ENCODE results near the gene PTPRN2. TPM values are rescaled to one million over a fixed set of nuclear protein-coding genes. Genes with fewer than 3 reads are reported as not detected.

PTPRN2 gene
- total RNA-seq, 1 experiment from 2014 or later = 1.1 TPM

DNA sequence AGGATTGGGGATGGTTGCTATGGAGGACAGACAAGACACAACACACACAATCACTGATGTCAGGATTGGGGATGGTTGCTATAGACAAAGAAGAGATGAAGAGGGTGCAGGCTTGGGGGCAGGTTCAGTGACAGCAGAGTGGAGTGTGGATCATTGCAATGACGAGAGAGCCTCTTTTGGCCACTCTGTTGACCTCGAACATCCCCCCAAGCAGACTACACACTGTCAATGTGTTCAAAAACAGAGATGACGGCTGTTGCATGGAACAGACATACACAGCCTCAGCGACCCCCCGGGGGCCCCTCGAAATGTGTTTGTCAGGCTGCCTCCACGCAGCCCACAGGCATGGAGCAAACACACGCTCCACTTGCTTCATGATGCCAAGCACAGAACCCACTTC is 133.0 kb downstream of the PTPRN2 start:
- H3K36me3 ChIP-seq (ENCODE audit: control insufficient read depth, insufficient read depth, low read length) = no peaks in the 10 kb centered on the region
- no TSS peak for BruUV-seq (replicated peaks)
- H3K27ac ChIP-seq (ENCODE audit: low read length) = no peak overlapping the region
- H3K4me1 ChIP-seq (ENCODE audit: control insufficient read depth, insufficient read depth, low read length) = no peaks in the 10 kb centered on the region
- POLR2A ChIA-PET = no interaction called here
- ATAC-seq (no peak), DNase-seq (ENCODE audit: low read depth, low spot score) (no peak)
- H3K9me3 ChIP-seq (ENCODE audit: control insufficient read depth, insufficient read depth, low read depth, low read length) = no peaks in the 10 kb centered on the region
- H3K27me3 ChIP-seq (ENCODE audit: control insufficient read depth, insufficient read depth, low read length) = no peaks in the 10 kb centered on the region
- in situ Hi-C loops (cut with HindIII; ENCODE audit: low pct_unique_long_range_greater_than_20kb, low sequenced_read_pairs) (no loop called here), intact Hi-C loops (cut with micrococcal nuclease; ENCODE audit: unreplicated experiment) (no loop called here)
- CTCF ChIA-PET = no interaction called here
- TF ChIP-seq REST (IDR thresholded peaks at IDR 0.05; ENCODE audit: insufficient read depth in 1 of 2, low read depth in 2 of 2, low read length in 1 of 2) (no peak), POLR2AphosphoS5 (IDR thresholded peaks at IDR 0.05; ENCODE audit: low read depth, low read length) (no peak), SIN3A (IDR thresholded peaks at IDR 0.05; ENCODE audit: borderline replicate concordance, insufficient read depth, low read depth, low read length) (no peak)
- no peak overlapping the region for H3K4me3 ChIP-seq (ENCODE audit: low read depth in 2 of 2, low read length in 2 of 2)

- intact Hi-C loops (cut with micrococcal nuclease; ENCODE audit: unreplicated experiment) = no loop called here
- no peak overlapping the region for H3K27ac ChIP-seq (ENCODE audit: low read length)
- H3K4me1 ChIP-seq (ENCODE audit: control insufficient read depth, insufficient read depth, low read length) = no peaks in the 10 kb centered on the region
- no peaks in the 10 kb centered on the region for H3K27me3 ChIP-seq (ENCODE audit: control insufficient read depth, insufficient read depth, low read length)
- DNase-seq (ENCODE audit: low read depth, low spot score) (no peak), ATAC-seq (no peak)
- H3K4me3 ChIP-seq (ENCODE audit: low read depth in 2 of 2, low read length in 2 of 2) = no peak overlapping the region
- POLR2A ChIA-PET = no interaction called here
- in situ Hi-C loops (cut with HindIII; ENCODE audit: low pct_unique_long_range_greater_than_20kb, low sequenced_read_pairs) = no loop called here
- BruUV-seq (replicated peaks) = no TSS peak
- no peak for TF ChIP-seq POLR2AphosphoS5 (IDR thresholded peaks at IDR 0.05; ENCODE audit: low read depth, low read length)
- no peaks in the 10 kb centered on the region for H3K9me3 ChIP-seq (ENCODE audit: control insufficient read depth, insufficient read depth, low read depth, low read length)
- CTCF ChIA-PET = no interaction called here
- no peaks in the 10 kb centered on the region for H3K36me3 ChIP-seq (ENCODE audit: control insufficient read depth, insufficient read depth, low read length)
Measured at GRCh38 chr7:158453663-158454062, 134.0 kb downstream of the PTPRN2 start.

DNA sequence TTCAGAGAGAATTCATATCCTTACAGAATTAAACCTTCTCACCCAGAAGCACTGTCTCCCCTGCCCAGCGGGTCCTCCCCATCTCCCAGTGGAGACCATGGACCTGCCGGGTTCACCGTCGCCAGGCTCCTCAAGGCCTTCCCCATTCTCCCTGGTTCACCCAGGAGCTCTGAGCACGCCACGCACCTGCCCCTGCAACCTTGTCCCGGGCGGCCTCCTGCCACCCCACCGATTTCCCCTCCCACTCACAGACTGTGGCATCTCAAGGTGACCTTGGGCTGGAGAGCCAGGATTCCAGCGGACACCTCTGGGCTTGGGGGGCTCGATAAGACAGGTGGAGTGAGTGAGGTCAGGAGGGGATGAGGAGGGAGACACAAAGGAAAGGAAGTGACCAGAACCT is 135.3 kb downstream of the PTPRN2 start:
- Histone ChIP-seq H3K4me3 (ENCODE audit: low read depth in 2 of 2, low read length in 2 of 2) (no peak overlapping the region), H3K27me3 (ENCODE audit: control insufficient read depth, insufficient read depth, low read length) (no peaks in the 10 kb centered on the region), H3K9me3 (ENCODE audit: control insufficient read depth, insufficient read depth, low read depth, low read length) (no peaks in the 10 kb centered on the region), H3K27ac (ENCODE audit: low read length) (no peak overlapping the region), H3K36me3 (ENCODE audit: control insufficient read depth, insufficient read depth, low read length) (no peaks in the 10 kb centered on the region), H3K4me1 (ENCODE audit: control insufficient read depth, insufficient read depth, low read length) (no peaks in the 10 kb centered on the region)
- TF ChIP-seq, protein P1, sequence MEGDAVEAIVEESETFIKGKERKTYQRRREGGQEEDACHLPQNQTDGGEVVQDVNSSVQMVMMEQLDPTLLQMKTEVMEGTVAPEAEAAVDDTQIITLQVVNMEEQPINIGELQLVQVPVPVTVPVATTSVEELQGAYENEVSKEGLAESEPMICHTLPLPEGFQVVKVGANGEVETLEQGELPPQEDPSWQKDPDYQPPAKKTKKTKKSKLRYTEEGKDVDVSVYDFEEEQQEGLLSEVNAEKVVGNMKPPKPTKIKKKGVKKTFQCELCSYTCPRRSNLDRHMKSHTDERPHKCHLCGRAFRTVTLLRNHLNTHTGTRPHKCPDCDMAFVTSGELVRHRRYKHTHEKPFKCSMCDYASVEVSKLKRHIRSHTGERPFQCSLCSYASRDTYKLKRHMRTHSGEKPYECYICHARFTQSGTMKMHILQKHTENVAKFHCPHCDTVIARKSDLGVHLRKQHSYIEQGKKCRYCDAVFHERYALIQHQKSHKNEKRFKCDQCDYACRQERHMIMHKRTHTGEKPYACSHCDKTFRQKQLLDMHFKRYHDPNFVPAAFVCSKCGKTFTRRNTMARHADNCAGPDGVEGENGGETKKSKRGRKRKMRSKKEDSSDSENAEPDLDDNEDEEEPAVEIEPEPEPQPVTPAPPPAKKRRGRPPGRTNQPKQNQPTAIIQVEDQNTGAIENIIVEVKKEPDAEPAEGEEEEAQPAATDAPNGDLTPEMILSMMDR (IDR thresholded peaks at IDR 0.05) = no peak
- no TSS peak for BruUV-seq (replicated peaks)
- intact Hi-C loops (cut with micrococcal nuclease; ENCODE audit: unreplicated experiment) = no loop called here
- ChIA-PET POLR2A (no interaction called here), CTCF (no interaction called here)
- DNase-seq (ENCODE audit: low read depth, low spot score) = no peak
- in situ Hi-C loops (cut with HindIII; ENCODE audit: low pct_unique_long_range_greater_than_20kb, low sequenced_read_pairs) = no loop called here
- ATAC-seq = no peak
